ENCODE results near the gene LGALS3BP.

- TF ChIP-seq CTCF (conservative IDR thresholded peaks at IDR 0.05 in 1 of 2, IDR thresholded peaks at IDR 0.05 in 1 of 2; ENCODE audit: extremely low read depth in 1 of 2, insufficient read depth in 1 of 2, low read depth in 1 of 2, low read length in 2 of 2) (no peak), EZH2 (IDR thresholded peaks at IDR 0.05; ENCODE audit: borderline replicate concordance, low read length) (no peak)
These were observed 39.0 kb downstream of the LGALS3BP start for GRCh38 chr17:78940708-78941107.
